Gastrocnemius medialis (tissue), 4 donors: ENCODE data around the gene TNFRSF13B. TPM values are rescaled to one million over a fixed set of nuclear protein-coding genes. Genes with fewer than 3 reads are reported as not detected.

Source experiments
- ATAC-seq, 2 donors: fragments of 150-250 bp; one replicate each; pipeline ENCODE4 v1.9.1; 2016
- DNase-seq, 2 donors: peaks; one replicate each; pipeline ENCODE4 v3.0.0-alpha.2; 2019
- H3K27ac ChIP-seq, 4 donors: fragments of 200-600 bp; sonication (generic); 1 replicate in 1 of 4; 2 replicates in 3 of 4; pipeline ENCODE4 v1.5.1; 2016 to 2018; ENCODE audit warnings: mild to moderate bottlenecking in 2 of 4, moderate library complexity in 1 of 4
- H3K27me3 ChIP-seq, 3 donors: fragments of 200-600 bp; sonication (generic) in 2 of 3; 1 replicate in 1 of 3; 2 replicates in 2 of 3; pipeline versions ENCODE4 v1.5.1 to v1.6.0; 2016 to 2019; ENCODE audit warnings: mild to moderate bottlenecking in 1 of 3, moderate library complexity in 1 of 3
- H3K36me3 ChIP-seq, 2 donors: fragments of 200-600 bp; sonication (generic) in 1 of 2; one replicate each; pipeline ENCODE4 v1.5.1; 2017 to 2018
- H3K4me1 ChIP-seq, 2 donors: fragments of 200-600 bp; sonication (generic) in 1 of 2; one replicate each; pipeline ENCODE4 v1.5.1; 2016 to 2017; ENCODE audit warnings: mild to moderate bottlenecking in 2 of 2
- H3K4me3 ChIP-seq, 4 donors: fragments of 200-600 bp; sonication (generic) in 3 of 4; 1 replicate in 1 of 4; 2 replicates in 3 of 4; pipeline ENCODE4 v1.5.1; 2016 to 2019; ENCODE audit warnings: mild to moderate bottlenecking in 2 of 4
- H3K9me3 ChIP-seq, 3 donors: fragments of 200-600 bp; sonication (generic) in 2 of 3; 1 replicate in 1 of 3; 2 replicates in 2 of 3; pipeline ENCODE4 v1.5.1; 2016 to 2019
- POLR2A ChIP-seq, 2 donors: fragments of 450-650 bp; IDR thresholded peaks; one replicate each; pipeline ENCODE4 v1.6.1; 2017; ENCODE audit warnings: antibody characterized with exemption in 2 of 2, mild to moderate bottlenecking in 2 of 2, moderate library complexity in 2 of 2
- in situ Hi-C, 4 donors: fragments of 200-750 bp; cut with MboI; loops; one replicate each; pipeline versions ENCODE4 v1.15.0 to v1.8.0; 2017; ENCODE audit warnings: low sequenced_read_pairs in 4 of 4
- intact Hi-C: fragments of 100-400 bp; cut with DNase I; formaldehyde crosslinking; loops from one replicate; pipeline ENCODE4 v1.15.1; 2023; ENCODE audit warnings: low total_unique reads
- total RNA-seq, 4 donors: library from RNA; depleted of rRNA; stranded (reverse); fragments of >200 nt; gene quantifications; one replicate each; pipeline versions ENCODE4 v1.1.0 to v1.2.3, GENCODE V29; 2016
- TF ChIP-seq, protein P1 (sequence below), 5 experiments: fragments of 450-650 bp in 3 of 5; fragments of 200-600 bp in 2 of 5; sonication (generic) in 2 of 5; IDR thresholded peaks in 4 of 5; conservative IDR thresholded peaks in 1 of 5; 1 replicate in 4 of 5; 2 replicates in 1 of 5; pipeline ENCODE4 v1.5.1; 2016 to 2019; ENCODE audit warnings: antibody characterized with exemption in 5 of 5, mild to moderate bottlenecking in 3 of 5, moderate library complexity in 3 of 5

The TNFRSF13B gene
- total RNA-seq, 4 donors from 2014 or later, result not detected

DNA sequence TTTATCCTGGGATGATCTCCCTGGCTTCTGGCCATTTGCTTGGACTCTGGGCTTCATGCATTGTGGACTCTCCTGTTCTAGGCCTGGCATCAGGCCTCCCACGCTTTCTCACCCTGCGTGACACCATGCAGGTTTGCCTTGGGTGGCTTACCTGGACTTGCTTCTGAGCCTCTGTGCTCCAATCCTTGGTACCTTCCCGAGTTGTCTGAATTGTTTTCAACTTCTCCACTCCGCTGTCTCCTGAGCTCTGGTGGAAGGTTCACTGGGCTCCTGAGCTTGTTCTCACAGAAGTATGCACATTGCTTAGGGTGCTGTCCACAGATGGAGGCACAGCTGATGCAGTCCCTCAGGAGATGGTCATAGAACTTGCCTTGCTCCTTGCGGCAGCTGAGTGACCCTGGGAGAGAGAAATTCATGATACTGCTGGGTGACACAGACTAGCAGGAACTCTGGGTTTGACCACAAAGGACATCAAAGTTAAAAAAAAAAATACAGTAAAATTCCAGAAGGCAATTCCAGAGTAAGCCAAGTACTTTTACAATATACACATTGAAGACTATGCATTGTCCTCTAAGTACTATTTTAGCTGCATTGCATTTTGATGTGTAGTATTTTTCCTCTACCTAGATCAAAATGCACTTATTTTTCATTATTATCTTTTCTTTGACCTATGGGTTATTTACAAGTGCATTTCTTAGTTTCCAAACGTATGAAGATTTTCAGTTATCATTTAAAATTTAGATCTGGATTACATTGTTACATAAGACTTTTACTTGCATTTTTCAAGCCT, 23.1 kb downstream of the TNFRSF13B start:
- no peak for ATAC-seq
- H3K27me3 ChIP-seq, result peaks cover 0 to 12% (median 3%) of the 10 kb centered on the region in 3 donors
- no peak overlapping the region for H3K27ac ChIP-seq
- no peak for TF ChIP-seq POLR2A (IDR thresholded peaks at IDR 0.05)
- TF ChIP-seq, protein P1, sequence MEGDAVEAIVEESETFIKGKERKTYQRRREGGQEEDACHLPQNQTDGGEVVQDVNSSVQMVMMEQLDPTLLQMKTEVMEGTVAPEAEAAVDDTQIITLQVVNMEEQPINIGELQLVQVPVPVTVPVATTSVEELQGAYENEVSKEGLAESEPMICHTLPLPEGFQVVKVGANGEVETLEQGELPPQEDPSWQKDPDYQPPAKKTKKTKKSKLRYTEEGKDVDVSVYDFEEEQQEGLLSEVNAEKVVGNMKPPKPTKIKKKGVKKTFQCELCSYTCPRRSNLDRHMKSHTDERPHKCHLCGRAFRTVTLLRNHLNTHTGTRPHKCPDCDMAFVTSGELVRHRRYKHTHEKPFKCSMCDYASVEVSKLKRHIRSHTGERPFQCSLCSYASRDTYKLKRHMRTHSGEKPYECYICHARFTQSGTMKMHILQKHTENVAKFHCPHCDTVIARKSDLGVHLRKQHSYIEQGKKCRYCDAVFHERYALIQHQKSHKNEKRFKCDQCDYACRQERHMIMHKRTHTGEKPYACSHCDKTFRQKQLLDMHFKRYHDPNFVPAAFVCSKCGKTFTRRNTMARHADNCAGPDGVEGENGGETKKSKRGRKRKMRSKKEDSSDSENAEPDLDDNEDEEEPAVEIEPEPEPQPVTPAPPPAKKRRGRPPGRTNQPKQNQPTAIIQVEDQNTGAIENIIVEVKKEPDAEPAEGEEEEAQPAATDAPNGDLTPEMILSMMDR (IDR thresholded peaks at IDR 0.05 in 4 of 5, conservative IDR thresholded peaks at IDR 0.05 in 1 of 5), result no peak
- H3K4me1 ChIP-seq, result no peaks in the 10 kb centered on the region
- no peak overlapping the region for H3K4me3 ChIP-seq
- no peaks in the 10 kb centered on the region for H3K36me3 ChIP-seq
- DNase-seq, result no peak
- in situ Hi-C loops (no loop called here), intact Hi-C loops (no loop called here)
- H3K9me3 ChIP-seq, result no peaks in the 10 kb centered on the region

DNA sequence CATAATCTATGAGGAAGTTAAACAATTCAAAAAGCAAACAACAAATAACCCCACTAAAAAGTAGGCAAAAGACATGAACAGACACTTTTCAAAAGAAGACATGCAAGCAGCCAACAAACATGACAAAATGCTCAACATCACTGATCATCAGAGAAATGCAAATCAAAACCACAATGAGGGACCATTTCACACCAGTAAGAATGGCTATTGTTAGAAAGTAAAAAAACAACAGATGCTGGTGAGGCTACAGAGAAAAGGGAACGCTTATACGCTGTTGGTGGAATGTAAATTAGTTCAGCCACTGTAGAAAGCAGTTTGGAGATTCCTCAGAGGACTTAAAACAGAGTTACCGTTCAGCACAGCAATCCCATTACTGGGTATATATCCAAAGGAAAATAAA, 24.4 kb downstream of the TNFRSF13B start:
- DNase-seq (no peak), ATAC-seq (no peak)
- Histone ChIP-seq H3K9me3 (no peaks in the 10 kb centered on the region), H3K27me3 (peaks cover 0 to 7% (median 3%) of the 10 kb centered on the region in 3 donors), H3K27ac (no peak overlapping the region), H3K4me3 (no peak overlapping the region), H3K4me1 (no peaks in the 10 kb centered on the region), H3K36me3 (no peaks in the 10 kb centered on the region)
- intact Hi-C loops (no loop called here), in situ Hi-C loops (no loop called here)
- no peak for TF ChIP-seq POLR2A (IDR thresholded peaks at IDR 0.05)
- TF ChIP-seq, protein P1 (IDR thresholded peaks at IDR 0.05 in 4 of 5, conservative IDR thresholded peaks at IDR 0.05 in 1 of 5), result no peak

DNA sequence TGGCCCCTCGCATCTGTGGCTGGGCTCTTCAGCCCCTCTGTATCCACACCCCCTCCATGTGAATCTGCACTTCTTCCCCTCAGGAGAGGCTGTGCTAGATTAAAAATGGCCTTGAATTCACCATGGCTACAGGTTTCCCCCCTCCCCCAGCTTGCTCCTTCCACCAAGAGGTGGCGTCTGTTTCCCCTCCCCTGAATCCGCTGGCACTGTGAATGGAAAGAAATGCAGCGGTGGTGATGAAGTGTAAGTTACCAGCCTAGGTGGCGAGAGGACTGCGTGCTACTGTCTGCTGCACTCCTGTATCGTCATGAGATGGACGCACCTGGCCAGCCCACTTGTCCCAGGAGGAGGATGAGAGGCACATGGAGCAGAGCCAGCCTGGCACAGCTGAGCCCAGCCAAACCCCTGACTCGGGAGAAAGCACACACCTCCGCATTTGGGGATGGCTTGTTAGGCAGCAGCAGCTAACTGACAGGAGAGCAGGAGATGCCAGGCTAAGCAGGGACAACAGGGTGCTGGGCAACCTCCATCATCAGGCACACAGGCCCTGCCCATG, 26.2 kb downstream of the TNFRSF13B start:
- DNase-seq, result no peak
- Histone ChIP-seq H3K36me3 (no peaks in the 10 kb centered on the region), H3K4me1 (no peaks in the 10 kb centered on the region), H3K9me3 (no peaks in the 10 kb centered on the region), H3K4me3 (no peak overlapping the region), H3K27ac (no peak overlapping the region), H3K27me3 (peaks cover 0 to 7% (median 3%) of the 10 kb centered on the region in 3 donors)
- TF ChIP-seq, protein P1 (IDR thresholded peaks at IDR 0.05 in 4 of 5, conservative IDR thresholded peaks at IDR 0.05 in 1 of 5), result no peak
- no peak for TF ChIP-seq POLR2A (IDR thresholded peaks at IDR 0.05)
- ATAC-seq, result no peak
- intact Hi-C loops, result no loop called here
- in situ Hi-C loops, result no loop called here

DNA sequence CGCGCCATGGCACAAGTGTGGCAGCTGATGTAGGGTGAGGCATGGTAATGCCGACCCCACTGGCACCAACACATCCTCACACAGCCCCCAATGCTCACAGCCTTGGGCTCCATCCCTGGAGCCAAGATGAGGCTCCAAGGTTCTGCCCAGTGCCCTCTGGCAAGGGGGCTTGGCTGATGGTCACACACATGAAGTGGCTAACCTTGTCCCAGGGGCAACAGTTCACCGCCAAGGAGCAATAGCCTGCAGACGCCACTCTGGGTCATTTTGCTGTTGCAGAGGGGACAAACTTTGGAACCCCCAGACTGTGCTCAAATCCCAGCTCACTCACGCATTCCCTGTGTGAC, 26.8 kb downstream of the TNFRSF13B start:
- in situ Hi-C loops, result no loop called here
- Histone ChIP-seq H3K4me3 (no peak overlapping the region), H3K9me3 (no peaks in the 10 kb centered on the region), H3K36me3 (no peaks in the 10 kb centered on the region), H3K4me1 (no peaks in the 10 kb centered on the region), H3K27ac (no peak overlapping the region), H3K27me3 (peaks cover 0 to 7% (median 3%) of the 10 kb centered on the region in 3 donors)
- no peak for DNase-seq
- TF ChIP-seq POLR2A (IDR thresholded peaks at IDR 0.05), result no peak
- TF ChIP-seq, protein P1 (IDR thresholded peaks at IDR 0.05 in 4 of 5, conservative IDR thresholded peaks at IDR 0.05 in 1 of 5), result no peak
- no peak for ATAC-seq
- intact Hi-C loops, result no loop called here
